ENCODE results near the gene MMP28.

Gene MMP28

DNA sequence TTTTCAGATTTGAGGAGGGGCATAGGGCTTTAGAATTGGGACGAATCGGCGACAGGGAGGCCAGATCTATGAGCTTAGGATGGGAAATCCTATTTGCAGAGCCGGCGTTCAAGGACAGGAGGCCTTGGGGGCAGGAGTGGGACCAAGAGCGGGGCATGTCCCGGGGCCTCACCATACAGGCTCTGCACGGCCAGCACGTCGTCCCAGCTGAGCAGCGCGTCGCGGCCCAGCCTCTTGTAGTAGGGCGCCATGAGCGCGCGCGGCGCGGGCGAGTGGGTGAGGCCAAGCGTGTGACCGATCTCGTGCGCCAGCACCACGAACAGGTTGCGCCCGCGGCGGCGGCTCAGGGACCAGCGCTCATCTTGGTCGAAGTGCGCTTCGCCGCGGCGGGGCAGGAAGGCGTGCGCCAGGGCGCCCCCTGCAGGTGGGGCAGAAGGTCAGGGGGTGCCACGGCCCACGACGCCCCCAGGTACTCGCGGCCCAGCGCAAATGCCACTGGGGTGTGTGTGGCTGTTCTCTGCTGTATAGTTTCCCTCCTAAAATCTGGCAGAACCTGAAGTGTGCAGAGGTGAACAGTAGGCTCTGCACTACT, 25.4 kb downstream of the MMP28 start:
- no peak for TF ChIP-seq EZH2 (IDR thresholded peaks at IDR 0.05; ENCODE audit: borderline replicate concordance, low read length)
- peak; percentile 32; the same call in 1 of the 2 replicates for TF ChIP-seq CTCF (IDR thresholded peaks at IDR 0.05; ENCODE audit: low read length)
- no peaks in the 10 kb centered on the region for H3K9me2 ChIP-seq (ENCODE audit: low read depth, low read length)
- H3K4me2 ChIP-seq (ENCODE audit: low read length): no peak overlapping the region

GRCh38 chr17:35768797-35769196, 26.6 kb downstream of the MMP28 start:
- Histone ChIP-seq H3K4me3 (ENCODE audit: low read depth, low read length, poor library complexity, severe bottlenecking) (no peak overlapping the region), H2AFZ (ENCODE audit: low read length) (no peak overlapping the region), H3K79me2 (ENCODE audit: insufficient read depth, low read length) (no peaks in the 10 kb centered on the region), H3K9me3 (ENCODE audit: low read length) (no peaks in the 10 kb centered on the region), H3K4me1 (ENCODE audit: insufficient read depth, low read length, severe bottlenecking) (peaks cover 6% of the 10 kb centered on the region), H3F3A (ENCODE audit: insufficient read depth, low read length) (no peaks in the 10 kb centered on the region), H3K36me3 (ENCODE audit: insufficient read depth, low read length) (no peaks in the 10 kb centered on the region), H3K4me2 (ENCODE audit: low read length) (no peak overlapping the region), H3K27me3 (ENCODE audit: insufficient read depth, low read length) (0 out of 2 replicates have a peak, but pooled peaks cover 5% of the 10 kb centered on the region), H3K27ac (ENCODE audit: low read depth, low read length, poor library complexity, severe bottlenecking) (no peak overlapping the region), H4K20me1 (ENCODE audit: insufficient read depth, low read length) (no peaks in the 10 kb centered on the region), H3K9me2 (ENCODE audit: low read depth, low read length) (no peaks in the 10 kb centered on the region), H3K9ac (ENCODE audit: low read length) (no peak overlapping the region)
- TF ChIP-seq EZH2 (IDR thresholded peaks at IDR 0.05; ENCODE audit: borderline replicate concordance, low read length) (no peak), CTCF (IDR thresholded peaks at IDR 0.05; ENCODE audit: low read length) (no peak)

More for the DNA sequence above, 25.4 kb downstream of the MMP28 start:
- H3K27ac ChIP-seq (ENCODE audit: low read depth, low read length, poor library complexity, severe bottlenecking): no peak overlapping the region
- H3K4me3 ChIP-seq (ENCODE audit: low read depth, low read length, poor library complexity, severe bottlenecking): no peak overlapping the region
- no peaks in the 10 kb centered on the region for H3K36me3 ChIP-seq (ENCODE audit: insufficient read depth, low read length)
- H3K27me3 ChIP-seq (ENCODE audit: insufficient read depth, low read length): 0 out of 2 replicates have a peak, but pooled peaks cover 5% of the 10 kb centered on the region
- H3K4me1 ChIP-seq (ENCODE audit: insufficient read depth, low read length, severe bottlenecking): peaks cover 2% of the 10 kb centered on the region
- H3F3A ChIP-seq (ENCODE audit: insufficient read depth, low read length): no peaks in the 10 kb centered on the region
- H3K79me2 ChIP-seq (ENCODE audit: insufficient read depth, low read length): no peaks in the 10 kb centered on the region
- H3K9ac ChIP-seq (ENCODE audit: low read length): no peak overlapping the region
- no peaks in the 10 kb centered on the region for H3K9me3 ChIP-seq (ENCODE audit: low read length)
- no peaks in the 10 kb centered on the region for H4K20me1 ChIP-seq (ENCODE audit: insufficient read depth, low read length)
- H2AFZ ChIP-seq (ENCODE audit: low read length): no peak overlapping the region

DNA sequence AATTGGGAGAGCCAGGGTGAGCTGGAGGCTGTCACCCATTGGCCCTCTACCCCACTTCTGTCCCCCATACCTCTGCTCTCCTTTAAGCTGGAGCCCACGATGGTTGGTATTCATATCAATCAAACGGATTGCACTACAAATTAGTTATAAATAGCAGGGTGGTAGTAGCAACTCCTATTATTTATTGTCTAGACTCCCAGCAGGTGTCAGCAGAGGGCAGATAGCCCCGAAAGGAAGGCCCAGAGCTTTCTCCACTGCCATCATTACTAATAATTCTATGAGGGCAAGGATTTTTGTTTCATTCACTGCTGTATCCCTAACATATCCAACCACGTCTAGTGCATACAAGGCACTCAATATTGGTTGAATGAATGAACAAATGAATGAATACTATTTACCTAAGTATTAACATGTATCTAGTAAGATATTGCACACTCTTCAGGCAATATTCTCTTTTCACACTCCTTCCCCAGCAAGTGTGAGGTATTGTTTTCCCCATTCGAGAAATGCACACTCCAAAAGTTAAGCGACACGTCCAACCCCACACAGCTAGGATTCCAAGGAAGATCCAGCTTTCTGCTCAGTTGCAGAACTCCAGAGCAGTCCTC, 28.4 kb downstream of the MMP28 start:
- Histone ChIP-seq H3K9me3 (ENCODE audit: low read length) (no peaks in the 10 kb centered on the region), H3K9me2 (ENCODE audit: low read depth, low read length) (no peaks in the 10 kb centered on the region), H3K4me2 (ENCODE audit: low read length) (no peak overlapping the region), H3K4me1 (ENCODE audit: insufficient read depth, low read length, severe bottlenecking) (peaks cover 6% of the 10 kb centered on the region), H2AFZ (ENCODE audit: low read length) (no peak overlapping the region), H3K27ac (ENCODE audit: low read depth, low read length, poor library complexity, severe bottlenecking) (no peak overlapping the region), H3K36me3 (ENCODE audit: insufficient read depth, low read length) (no peaks in the 10 kb centered on the region), H3K4me3 (ENCODE audit: low read depth, low read length, poor library complexity, severe bottlenecking) (no peak overlapping the region), H3K27me3 (ENCODE audit: insufficient read depth, low read length) (no peaks in the 10 kb centered on the region), H3K79me2 (ENCODE audit: insufficient read depth, low read length) (no peaks in the 10 kb centered on the region), H3K9ac (ENCODE audit: low read length) (no peak overlapping the region), H3F3A (ENCODE audit: insufficient read depth, low read length) (no peaks in the 10 kb centered on the region), H4K20me1 (ENCODE audit: insufficient read depth, low read length) (no peaks in the 10 kb centered on the region)
- TF ChIP-seq EZH2 (IDR thresholded peaks at IDR 0.05; ENCODE audit: borderline replicate concordance, low read length) (no peak), CTCF (IDR thresholded peaks at IDR 0.05; ENCODE audit: low read length) (peak; percentile 58; the same call in 1 of the 2 replicates)
